ENCODE results near the gene IL17RB.

Gene IL17RB

GRCh38 chr3:53819163-53819868 is 27.1 kb upstream of the IL17RB start:
- no peaks in the 10 kb centered on the region for H3K9me2 ChIP-seq (replicated peaks; ENCODE audit: low read depth, low read length)
- no peak overlapping the region for H3K9ac ChIP-seq (ENCODE audit: low read depth, low read length, poor library complexity, severe bottlenecking)
- H3K4me2 ChIP-seq (ENCODE audit: low read depth, low read length, poor library complexity, severe bottlenecking) = no peak overlapping the region
- no peaks in the 10 kb centered on the region for H3K36me3 ChIP-seq (ENCODE audit: insufficient read depth, low read length)
- H3F3A ChIP-seq (ENCODE audit: low read depth) = no peaks in the 10 kb centered on the region
- H3K9me3 ChIP-seq (ENCODE audit: insufficient read depth, low read depth, low read length) = no peaks in the 10 kb centered on the region
- no peak overlapping the region for H2AFZ ChIP-seq (ENCODE audit: low read length)
- H3K27me3 ChIP-seq (ENCODE audit: insufficient read depth, low read length, poor library complexity, severe bottlenecking) = no peaks in the 10 kb centered on the region
- TF ChIP-seq CTCF (conservative IDR thresholded peaks at IDR 0.05; ENCODE audit: low read length) = no peak
- no peak for TF ChIP-seq EZH2phosphoT487 (IDR thresholded peaks at IDR 0.05; ENCODE audit: borderline replicate concordance)
- no peaks in the 10 kb centered on the region for H4K20me1 ChIP-seq (ENCODE audit: insufficient read depth, low read length, poor library complexity, severe bottlenecking)
- H3K79me2 ChIP-seq (ENCODE audit: insufficient read depth, low read length) = no peaks in the 10 kb centered on the region
- H3K4me3 ChIP-seq (ENCODE audit: low read length, poor library complexity, severe bottlenecking) = no peak overlapping the region
- no peaks in the 10 kb centered on the region for H3K4me1 ChIP-seq (ENCODE audit: insufficient read depth, low read length, poor library complexity, severe bottlenecking)

DNA sequence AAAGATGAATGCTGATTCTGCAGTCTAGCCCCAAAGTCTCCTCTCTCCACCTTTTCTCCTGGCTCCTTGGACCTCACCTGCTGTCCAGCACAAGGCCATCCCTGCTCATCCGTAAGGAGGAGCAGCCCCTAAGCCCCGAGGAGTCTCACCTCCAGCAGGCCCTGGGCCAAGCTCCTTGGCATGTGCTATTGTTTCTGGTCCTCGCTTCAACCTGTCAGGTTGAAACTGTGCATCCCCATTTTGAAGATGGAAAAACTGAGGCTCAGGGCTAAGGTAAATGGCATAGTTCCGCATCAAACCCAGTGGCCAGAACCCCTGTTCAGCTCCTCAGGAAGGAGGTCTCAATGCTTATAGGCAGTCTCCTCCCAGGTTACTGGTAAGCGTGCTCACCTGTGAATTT is 26.3 kb upstream of the IL17RB start:
- H3K4me1 ChIP-seq (ENCODE audit: insufficient read depth, low read length, poor library complexity, severe bottlenecking) = no peaks in the 10 kb centered on the region
- no peak overlapping the region for H3K4me2 ChIP-seq (ENCODE audit: low read depth, low read length, poor library complexity, severe bottlenecking)
- H3F3A ChIP-seq (ENCODE audit: low read depth) = no peaks in the 10 kb centered on the region
- H4K20me1 ChIP-seq (ENCODE audit: insufficient read depth, low read length, poor library complexity, severe bottlenecking) = no peaks in the 10 kb centered on the region
- H2AFZ ChIP-seq (ENCODE audit: low read length) = no peak overlapping the region
- H3K36me3 ChIP-seq (ENCODE audit: insufficient read depth, low read length) = no peaks in the 10 kb centered on the region
- no peaks in the 10 kb centered on the region for H3K79me2 ChIP-seq (ENCODE audit: insufficient read depth, low read length)
- no peak for TF ChIP-seq EZH2phosphoT487 (IDR thresholded peaks at IDR 0.05; ENCODE audit: borderline replicate concordance)
- no peak overlapping the region for H3K4me3 ChIP-seq (ENCODE audit: low read length, poor library complexity, severe bottlenecking)
- no peak overlapping the region for H3K9ac ChIP-seq (ENCODE audit: low read depth, low read length, poor library complexity, severe bottlenecking)
- H3K27me3 ChIP-seq (ENCODE audit: insufficient read depth, low read length, poor library complexity, severe bottlenecking) = no peaks in the 10 kb centered on the region
- H3K9me2 ChIP-seq (replicated peaks; ENCODE audit: low read depth, low read length) = no peaks in the 10 kb centered on the region
- no peaks in the 10 kb centered on the region for H3K9me3 ChIP-seq (ENCODE audit: insufficient read depth, low read depth, low read length)

GRCh38 chr3:53820756-53821580 is 25.4 kb upstream of the IL17RB start:
- no peak overlapping the region for H3K9ac ChIP-seq (ENCODE audit: low read depth, low read length, poor library complexity, severe bottlenecking)
- H4K20me1 ChIP-seq (ENCODE audit: insufficient read depth, low read length, poor library complexity, severe bottlenecking) = no peaks in the 10 kb centered on the region
- H3K4me2 ChIP-seq (ENCODE audit: low read depth, low read length, poor library complexity, severe bottlenecking) = no peak overlapping the region
- H3K36me3 ChIP-seq (ENCODE audit: insufficient read depth, low read length) = no peaks in the 10 kb centered on the region
- no peaks in the 10 kb centered on the region for H3K9me3 ChIP-seq (ENCODE audit: insufficient read depth, low read depth, low read length)
- no peak for TF ChIP-seq EZH2phosphoT487 (IDR thresholded peaks at IDR 0.05; ENCODE audit: borderline replicate concordance)
- TF ChIP-seq CTCF (conservative IDR thresholded peaks at IDR 0.05; ENCODE audit: low read length) = no peak
- H2AFZ ChIP-seq (ENCODE audit: low read length) = no peak overlapping the region
- no peaks in the 10 kb centered on the region for H3K4me1 ChIP-seq (ENCODE audit: insufficient read depth, low read length, poor library complexity, severe bottlenecking)
- no peaks in the 10 kb centered on the region for H3F3A ChIP-seq (ENCODE audit: low read depth)
- no peaks in the 10 kb centered on the region for H3K79me2 ChIP-seq (ENCODE audit: insufficient read depth, low read length)
- H3K4me3 ChIP-seq (ENCODE audit: low read length, poor library complexity, severe bottlenecking) = no peak overlapping the region
- no peaks in the 10 kb centered on the region for H3K27me3 ChIP-seq (ENCODE audit: insufficient read depth, low read length, poor library complexity, severe bottlenecking)
- H3K9me2 ChIP-seq (replicated peaks; ENCODE audit: low read depth, low read length) = no peaks in the 10 kb centered on the region
